Measurements from ENCODE around the gene SMS.
"Not testable (repeated sequence)": the region's sequence is repeated elsewhere in the genome, so short reads cannot be mapped to it uniquely, and the experiment has no call there.

SMS gene

DNA sequence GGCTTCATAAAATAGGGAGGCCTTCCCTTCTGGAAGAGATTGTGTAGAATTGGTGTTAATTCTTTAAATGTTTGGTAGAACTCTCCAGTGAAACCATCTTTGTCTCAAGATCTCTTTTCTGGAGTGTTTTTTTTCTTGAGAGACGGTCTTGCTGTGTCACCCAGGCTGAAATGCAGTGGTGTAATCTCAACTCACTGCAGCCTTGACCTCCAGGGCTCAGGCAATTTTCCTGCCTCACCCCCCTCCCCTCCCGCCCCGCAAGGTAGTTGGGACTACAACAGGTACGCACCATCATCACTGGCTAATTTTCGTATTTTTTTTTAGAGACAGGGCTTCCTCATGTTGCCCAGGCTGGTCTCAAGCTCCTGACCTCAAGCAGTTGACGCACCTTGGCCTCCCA lies 12.1 kb downstream of the SMS start:
- DNase-seq: no peak

DNA sequence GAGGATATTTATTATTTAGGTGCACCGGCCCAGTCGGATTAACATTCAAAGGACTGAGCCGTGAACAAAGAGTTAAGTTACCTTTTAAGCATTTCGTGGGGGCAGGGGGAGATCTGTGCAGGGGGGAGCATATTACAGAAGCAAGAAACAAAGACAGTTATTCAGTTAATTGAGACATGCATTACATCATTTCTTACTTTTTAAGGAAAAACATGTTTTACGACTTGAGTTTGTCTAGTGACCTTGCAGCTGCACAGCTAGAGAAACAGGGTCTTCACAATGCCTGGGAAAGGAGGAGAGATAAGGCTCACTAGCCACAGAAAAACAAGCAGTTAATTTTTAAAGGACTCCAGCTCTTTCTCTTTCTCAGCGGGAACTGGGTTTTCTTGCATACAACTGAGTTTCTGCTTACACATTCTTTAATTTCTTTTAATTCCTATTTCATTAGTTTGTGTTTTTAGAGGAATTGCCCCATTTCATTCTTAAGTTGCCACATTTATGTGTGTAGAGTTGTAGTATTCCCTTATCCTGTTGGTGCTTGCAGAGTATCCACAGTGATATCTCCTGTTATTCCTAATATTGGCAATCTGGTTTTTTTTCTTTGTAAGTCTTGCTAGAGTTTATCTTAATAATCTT lies 12.8 kb downstream of the SMS start:
- not testable (repeated sequence) for DNase-seq

DNA sequence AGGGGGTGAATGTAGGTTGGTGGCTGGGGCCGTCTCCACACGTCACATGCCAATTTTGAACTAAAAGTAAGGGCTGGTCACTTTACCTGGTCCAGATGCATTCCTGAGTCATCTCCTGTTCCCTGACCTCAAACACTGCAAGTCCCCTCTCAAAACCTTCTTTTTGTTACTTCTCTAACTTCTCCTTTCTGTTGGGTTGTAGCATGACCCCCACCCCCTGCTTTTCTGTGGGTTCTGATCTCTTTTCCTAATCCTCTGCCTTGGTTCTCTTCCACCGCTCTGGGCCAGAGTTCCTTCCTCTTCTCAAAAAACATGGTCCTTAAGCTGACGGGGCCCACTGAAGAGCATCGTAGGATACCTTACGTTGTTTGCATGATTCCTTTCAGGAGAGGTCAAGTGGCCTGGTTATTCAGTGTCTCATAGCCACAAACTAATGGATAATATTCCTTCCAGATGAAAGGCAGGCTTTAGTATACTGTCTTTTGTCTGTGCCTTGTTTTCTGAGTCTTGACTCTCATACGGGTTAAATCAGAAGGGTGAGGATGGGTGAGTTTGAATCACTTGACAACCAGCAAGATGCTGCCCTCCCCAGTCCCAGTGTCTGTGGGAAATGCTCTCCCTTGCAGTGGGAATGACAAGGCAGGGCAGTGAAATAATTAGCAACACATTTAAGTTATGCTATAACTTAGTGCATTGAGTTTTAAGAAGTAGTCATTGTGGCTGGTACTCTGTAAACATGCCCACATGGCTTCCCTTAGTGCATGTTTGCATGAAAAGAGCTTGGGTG lies 15.1 kb downstream of the SMS start:
- no peak for DNase-seq

DNA sequence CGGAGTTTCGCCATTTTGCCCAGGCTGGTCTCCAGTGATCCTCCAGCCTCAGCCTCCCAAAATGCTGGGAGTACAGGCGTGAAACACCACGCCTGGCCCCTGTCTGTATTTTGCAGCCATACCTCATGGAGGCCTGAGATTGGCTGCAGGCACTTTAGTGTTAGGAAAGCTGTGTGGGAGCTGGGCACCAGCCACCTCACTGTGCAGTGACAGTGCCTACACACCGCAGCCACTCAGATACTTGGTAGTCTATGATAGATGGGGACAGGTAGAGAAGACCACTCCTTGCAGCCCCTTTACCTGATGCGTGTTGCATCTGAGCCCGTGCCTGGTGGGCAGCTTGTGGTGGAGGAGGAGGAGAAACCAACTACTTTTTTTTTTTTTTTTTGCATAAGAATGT lies 16.3 kb downstream of the SMS start:
- no peak for DNase-seq

DNA sequence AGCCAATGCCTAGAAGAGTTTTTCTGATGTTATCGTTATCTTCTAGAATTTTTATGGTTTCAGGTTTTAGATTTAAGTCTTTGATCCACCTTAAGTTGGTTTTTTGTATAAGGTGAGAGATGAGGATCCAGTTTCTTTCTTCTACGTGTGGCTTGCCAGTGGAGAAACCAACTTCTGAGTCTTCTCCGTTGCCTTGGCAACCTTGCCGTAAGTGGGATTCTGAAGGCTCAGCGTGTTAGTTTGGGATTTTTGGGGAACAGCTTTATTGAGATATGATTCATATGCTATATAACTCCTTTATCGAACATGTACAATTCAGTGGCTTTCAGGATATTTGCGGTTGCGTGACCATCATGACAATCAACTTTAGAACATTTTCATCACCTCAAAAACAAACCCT lies 17.7 kb downstream of the SMS start:
- DNase-seq: no peak

DNA sequence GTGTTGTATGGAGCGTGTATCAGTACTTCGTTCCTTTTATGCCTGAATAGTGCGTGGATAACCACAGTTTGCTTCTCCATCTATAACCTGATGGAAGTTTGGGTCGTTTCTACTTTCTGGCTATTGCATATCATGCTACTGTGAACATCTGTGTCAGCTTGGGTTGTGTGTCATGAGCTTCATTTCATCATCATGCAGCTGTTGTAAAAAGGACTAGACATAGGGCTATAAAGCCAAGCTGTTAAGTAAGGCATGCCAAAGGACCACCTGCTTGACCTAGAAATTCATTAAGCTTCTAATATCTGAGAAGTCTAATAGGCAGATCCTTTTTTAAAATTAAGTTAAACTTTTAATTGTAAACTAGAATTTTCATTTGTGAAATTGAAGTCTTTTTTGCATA lies 18.4 kb downstream of the SMS start:
- no peak for DNase-seq

DNA sequence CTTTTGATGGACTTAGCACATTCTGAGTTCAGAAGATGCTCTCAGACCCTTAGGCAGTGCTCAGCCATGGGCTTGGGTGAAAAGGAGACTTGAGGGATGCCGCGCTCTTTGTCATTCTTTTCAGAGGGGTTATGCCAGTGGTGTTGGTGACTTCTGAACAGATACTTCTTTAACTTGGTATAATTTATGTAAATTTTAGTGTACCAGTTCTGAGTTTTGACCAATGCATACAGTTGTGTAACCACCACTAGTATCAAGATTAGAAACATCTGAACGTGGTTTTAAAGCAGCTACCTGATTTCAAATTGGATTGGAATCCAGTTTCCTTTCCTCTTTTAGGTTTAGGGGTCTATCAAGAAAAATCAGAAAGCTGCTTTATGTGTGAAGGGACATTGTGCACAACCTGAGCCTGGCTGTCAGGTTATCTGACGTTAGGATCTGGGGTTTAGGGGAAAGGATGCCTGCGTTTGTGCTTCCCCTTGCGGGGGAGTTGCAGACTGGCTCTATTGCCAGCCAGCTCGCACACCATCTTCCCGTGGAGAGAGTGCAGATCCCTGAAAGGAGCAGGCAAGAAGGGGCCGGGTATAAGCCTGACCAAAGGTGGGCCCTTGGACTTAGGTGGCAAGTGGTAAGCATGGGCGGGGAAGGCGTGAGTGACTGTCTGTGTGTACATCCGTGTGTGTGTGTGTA lies 19.0 kb downstream of the SMS start:
- no peak for DNase-seq

DNA sequence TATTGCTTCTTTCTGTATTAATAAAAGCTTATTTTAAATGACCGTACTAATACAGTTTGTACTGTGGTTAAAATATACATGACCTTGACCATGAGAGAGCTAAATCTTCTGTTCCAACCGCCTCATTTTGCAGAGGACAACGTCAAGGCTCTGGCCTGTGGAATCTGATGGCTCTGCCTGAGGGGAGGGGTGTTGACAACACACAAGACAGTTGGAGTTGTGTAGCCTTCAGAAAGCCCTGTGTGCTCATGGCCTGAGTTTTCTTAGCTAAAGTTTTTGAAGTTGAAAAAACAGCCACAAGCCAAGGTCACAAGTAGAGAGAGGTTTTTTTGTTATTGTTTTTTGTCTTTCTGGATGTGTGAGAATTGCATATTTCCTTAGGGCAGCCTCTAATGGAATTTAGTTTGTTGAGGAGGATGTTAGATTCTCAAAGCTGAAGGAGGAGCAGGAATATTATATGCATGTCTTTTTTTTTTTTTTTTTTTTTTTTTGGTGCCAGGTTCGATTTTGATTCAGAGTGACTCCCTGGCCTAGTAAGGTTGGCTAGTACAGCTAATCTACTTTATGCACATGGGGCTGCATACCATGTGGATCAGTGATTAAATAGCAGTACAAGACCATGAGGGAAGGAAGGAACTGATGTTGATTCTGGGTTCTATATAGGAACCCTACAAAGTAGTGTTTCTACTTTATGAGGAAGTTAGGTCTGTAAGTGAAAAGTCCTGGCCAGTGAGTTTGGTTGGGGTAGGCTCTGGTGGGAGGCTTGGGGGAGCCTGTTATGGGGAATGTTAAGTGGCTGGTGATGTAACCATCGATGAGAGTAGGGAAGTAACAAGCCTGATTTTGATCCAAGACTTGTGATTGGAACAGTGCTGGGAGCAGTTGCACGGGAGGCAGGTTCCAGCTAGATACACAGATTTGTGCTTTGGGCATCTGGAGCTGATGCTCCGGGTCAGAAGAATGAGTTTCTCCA lies 20.3 kb downstream of the SMS start:
- DNase-seq: no peak

DNA sequence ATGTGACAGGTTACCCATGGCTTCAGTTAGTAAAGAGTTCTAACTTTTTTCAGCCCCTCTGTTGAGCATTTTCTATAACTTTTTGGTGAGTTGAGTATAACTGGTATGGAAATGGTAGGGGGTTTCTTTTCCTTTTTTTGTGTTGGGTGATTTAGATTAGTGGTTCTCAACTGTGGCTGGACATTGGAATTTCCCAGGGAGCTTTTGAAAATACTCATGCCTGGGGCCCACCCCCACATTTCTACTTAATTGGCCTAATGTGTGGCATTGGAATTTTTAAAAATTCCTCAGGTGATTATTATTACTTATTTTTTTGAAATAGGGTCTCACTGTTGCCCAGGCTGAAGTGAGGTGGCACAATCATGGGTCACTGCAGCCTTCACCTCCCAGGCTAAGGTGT lies 21.9 kb downstream of the SMS start:
- no peak for DNase-seq

DNA sequence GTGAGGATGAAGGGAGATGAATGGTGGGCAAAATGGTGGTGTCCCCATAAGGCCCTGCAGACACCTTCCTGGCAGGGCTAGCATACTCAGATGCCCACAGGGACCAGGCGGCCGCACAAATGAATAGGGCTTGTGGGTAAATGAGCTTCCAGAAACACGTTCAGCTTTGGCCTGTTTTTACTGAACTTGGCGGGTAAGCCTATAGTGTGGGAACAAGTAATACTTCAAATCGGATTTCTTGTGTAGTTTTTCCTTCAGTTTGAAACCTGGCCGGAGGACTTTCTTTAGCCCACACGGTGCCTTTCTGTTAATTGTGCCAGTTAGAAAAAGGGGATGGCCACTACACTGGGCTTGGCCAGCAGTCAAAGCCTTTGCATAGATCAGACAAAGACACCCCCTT lies 22.8 kb downstream of the SMS start:
- DNase-seq: no peak

DNA sequence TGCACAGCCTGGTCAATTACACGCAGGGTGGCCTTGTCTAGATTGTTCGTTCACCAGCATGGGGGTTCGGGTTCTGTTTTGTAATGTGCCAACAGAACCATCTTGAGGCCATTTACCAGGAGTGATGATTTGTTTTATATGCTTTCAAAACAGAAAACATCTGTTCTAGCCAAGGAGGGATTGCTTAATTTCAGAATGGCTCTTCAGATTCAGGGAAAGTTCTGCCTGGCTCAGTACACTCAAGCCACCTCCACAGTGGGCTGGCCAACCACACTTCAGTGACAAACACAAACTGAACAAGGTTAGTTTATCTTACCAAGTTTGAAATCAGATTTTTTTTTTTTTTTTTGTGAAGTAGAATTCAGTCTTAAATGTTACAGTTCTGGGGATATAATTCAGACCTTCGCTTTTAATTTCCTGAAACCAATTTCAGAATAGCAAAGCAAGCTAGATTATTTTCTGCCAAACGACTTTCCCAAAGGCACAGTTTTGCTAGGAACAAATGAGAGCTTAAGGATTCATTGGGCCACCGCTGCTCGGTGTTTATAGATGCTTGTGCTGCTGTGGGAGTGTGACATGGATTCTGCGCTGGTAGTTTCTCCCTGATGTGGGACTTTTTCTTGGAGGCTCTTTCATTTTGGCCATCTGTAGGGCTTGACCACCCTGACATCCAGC lies 23.4 kb downstream of the SMS start:
- DNase-seq: no peak

DNA sequence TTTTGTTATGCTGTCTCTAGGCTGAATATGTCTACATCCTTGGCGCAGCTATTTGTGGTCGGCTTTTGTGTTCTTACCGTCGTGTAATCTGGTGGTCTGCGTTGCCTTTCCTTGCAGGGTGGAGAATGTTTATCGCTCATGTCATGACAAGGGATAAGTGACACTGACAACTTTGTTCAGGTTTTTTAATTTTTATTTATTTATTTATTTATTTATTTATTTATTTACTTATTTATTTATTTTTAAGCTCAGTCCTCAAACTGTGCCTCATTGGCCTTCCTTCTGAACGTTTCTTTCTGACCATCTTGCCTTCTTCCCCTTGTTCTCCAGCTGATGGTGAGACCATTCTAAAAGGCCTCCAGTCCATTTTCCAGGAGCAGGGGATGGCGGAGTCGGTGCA lies 26.4 kb downstream of the SMS start:
- DNase-seq: no peak

DNA sequence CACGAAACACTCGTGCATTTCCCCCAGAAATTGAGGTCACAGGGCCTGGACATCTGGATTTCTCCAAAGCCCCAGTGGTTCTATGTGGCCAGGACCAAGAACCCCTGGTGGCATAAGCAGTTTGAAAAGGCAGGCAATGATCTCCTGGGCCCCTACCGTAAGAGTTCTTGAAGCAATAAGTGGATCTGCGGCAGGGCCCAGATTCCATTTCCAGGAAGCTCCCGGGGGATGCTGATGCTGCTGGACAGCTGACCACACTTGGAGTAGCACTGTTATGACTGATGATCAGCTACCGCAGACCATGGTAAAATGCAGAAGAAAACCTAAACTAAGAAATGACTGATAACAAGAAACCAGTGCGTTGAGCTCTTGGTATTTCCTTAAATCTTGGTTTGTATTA lies 27.8 kb downstream of the SMS start:
- DNase-seq: no peak

DNA sequence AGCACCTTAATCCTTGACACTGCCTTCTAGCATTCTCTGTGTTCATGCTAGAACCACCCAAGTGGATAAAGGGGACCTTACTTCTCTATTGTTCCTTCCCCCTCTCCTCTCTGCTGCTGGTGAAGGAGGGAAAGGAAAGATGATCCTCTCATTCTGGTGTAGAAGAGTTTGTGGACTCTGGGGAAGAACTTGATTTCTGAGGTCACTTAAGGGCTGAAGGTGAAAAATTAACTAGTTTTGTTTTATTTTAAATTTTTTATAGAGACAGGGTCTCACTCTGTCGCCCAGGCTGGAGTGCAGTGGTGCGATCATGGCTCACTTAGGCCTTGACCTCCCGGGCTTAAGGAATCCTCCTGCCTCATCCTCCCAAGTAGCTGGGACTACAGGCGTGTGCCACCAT lies 29.8 kb downstream of the SMS start:
- no peak for DNase-seq

DNA sequence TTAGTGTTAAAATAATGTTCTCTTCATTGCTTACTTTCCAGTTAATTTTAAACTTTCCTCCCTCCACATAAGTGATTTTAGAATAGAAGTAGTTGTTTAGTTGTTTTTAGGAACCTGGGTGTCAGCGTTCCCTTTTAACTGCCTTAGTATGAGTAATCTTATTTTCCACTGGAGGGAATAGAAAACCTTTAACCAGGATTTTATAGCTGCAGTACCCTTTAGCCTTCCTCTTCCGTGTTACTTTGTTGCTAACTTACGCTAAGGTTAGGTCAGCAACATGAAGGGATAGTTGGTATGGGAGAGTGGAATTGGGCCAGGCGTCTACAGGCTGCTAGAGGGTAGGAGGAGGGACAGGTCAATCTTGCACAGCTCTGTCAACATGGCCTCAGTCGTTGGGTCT lies 31.5 kb downstream of the SMS start:
- no peak for DNase-seq

DNA sequence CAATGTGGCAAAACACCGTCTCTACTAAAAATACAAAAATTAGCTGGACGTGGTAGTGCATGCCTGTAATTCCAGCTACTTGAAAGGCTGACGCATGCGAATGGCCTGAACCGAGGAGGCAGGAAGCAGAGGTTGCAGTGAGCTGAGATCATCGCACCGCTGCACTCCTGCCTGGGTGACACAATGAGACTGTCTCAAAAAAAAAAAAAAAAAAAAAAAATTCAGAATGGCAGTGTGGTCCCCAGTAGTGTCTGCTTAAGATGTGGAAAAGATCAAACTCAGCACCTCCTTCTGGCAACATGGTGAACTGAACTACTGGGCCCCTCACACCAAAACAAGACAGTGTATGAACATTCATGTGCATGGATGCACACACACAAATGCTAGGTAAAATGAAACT lies 32.2 kb downstream of the SMS start:
- peak; percentile 5 to 16 for DNase-seq

DNA sequence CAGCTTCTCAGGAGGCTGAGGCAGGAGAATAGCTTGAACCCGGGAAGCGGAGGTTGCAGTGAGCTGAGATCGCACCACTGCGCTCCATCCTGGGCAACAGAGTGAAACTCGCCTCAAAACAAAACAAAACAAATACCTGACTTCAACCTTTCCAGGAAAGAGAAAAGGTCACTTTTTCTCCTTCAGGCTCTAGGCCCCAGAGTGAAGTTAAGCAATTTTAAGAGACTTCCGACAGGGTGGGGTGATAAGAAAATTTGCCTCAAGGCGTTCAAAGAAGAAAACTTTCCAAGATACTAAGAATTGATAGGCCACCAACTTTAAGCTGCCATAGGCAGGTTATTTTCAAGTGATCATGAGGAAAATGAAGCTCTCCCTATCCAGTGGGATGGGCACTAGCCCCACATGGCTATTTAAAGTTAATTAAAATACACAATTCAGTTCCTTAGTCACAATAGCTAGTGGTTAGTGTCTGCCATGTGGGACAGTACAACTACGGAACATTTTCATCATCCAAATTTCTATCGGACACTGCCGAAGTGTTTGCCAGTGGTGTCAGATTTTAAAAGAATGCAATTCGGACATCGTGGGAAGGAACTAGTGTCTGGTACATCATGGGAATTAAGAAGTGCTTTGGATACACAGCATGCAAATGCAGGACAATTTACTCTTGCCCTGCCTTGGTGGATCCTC lies 33.0 kb downstream of the SMS start:
- no peak for DNase-seq

DNA sequence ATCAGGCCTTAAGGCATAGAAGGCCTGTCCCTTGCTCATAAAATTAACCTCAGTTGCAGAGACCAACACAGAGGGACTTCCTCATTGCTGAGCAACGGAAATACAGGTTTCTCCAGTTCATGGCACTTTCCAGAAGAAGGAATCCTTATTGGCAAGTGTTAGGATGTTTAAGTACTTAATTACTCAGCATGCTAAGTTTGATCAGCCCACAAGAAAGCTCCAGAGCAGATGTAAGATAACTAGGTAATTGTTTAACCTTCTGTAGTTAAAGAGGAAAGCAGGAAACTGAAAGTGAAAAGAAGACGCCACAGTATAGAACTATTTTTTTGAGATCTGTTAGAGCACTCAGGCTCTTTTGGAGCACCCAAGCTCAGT lies 33.5 kb downstream of the SMS start:
- DNase-seq: no peak

DNA sequence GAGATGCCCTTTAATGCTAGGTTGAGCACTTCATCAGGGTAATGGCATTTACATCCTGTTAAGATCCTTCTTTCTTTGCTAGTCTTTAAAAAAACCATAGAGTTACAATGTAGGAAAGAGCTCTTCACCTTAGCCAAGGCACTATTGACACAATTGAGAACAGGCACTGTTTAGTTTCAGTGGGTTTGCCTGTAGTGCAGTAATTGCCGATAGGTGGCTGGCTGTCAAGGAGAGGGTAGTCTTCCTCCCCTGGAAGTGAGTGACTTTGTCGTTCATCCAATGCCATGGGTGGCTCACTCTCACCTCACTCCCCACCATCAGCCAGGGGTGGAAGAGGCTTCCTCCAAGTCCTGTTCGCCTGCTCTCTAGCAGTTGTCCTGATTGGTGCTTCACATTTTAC lies 34.7 kb downstream of the SMS start:
- DNase-seq: no peak

DNA sequence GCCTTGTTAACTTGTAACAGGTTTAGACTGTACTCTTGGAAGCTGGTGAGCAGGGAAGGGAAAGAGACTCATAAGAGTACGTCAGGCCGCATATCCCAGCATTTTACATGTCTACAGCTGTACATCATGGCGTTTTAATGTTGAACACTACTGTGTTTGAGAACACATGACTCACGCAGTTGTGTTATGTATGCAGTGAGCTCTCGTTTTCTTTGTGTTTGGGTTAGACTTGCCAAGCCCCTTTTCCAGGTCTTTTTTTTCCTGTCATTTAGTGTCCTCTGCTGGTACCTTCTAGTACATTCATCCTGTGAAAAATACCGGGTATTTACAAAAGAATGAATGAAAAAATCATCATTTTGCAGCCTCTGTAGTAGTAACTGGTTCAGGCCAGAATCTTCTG lies 35.3 kb downstream of the SMS start:
- no peak for DNase-seq

DNA sequence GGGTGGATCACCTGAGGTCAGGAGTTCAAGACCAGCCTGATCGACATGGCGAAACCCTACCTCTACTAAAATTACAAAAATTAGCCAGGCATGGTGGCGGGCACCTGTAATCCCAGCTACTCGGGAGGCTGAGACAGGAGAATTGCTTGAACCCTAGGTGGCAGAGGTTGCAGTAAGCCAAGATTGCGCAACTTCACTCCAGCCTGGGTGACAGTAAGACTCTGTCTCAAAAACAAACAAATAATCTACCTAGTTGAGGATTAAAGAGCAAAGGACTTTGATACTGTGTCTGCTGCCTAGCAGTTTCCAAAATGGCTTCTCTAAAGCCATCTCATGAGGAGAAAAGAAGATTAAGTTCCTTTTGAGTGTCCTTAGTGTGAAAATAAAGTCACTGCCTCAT lies 37.8 kb downstream of the SMS start:
- no peak for DNase-seq

DNA sequence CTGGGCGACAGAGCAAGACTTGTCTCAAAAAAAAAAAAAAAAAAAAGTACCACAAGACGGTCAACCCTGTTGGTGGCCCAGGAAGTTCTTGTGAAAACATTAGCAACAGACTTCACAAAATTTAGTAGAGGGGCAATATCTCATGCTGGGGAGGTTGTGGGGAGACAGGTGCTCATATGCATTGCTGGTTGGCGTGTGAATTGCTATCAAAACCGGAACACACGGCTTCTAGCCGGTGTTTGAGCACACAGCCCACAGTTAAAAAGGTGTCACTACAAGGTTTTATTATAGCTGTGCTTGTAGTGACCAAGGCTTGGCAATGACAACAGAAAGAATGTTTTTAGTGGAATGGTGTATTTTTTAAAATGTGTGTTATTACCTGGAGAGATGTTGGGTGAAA lies 41.8 kb downstream of the SMS start:
- DNase-seq: no peak

Data from stimulated activated CD4-positive, alpha-beta T cell treated with anti-CD3 and anti-CD28 coated beads, Interleukin-2, amount 100 ng/mL, for 48 hours (primary cell).